IMR-90 (cell line): ENCODE results near the gene SPI1. TPM values are rescaled to one million over a fixed set of nuclear protein-coding genes. Genes with fewer than 3 reads are reported as not detected.
A peak's percentile ranks its signal among the peaks of the same experiment; 100 is the strongest.

ENCODE experiments used
- ATAC-seq: fragments of 200-7000 bp; cut with Tn5 transposase; 2 replicates; pipeline ENCODE4 v1.9.1; 2020; ENCODE audit warnings: low read depth, mild to moderate bottlenecking, moderate library complexity
- BruUV-seq: library from RNA; stranded (reverse); fragments of 400-500 nt; replicated peaks from 2 replicates; lab custom pipeline; 2021; lab: Mats Ljungman, UMichigan
- CTCF ChIA-PET: fragments of 300-600 bp; formaldehyde crosslinking; extraction: SDS; loops from one replicate; lab custom pipeline; 2021; ENCODE audit warnings: antibody characterized with exemption; lab: Yijun Ruan, JAX
- POLR2A ChIA-PET: fragments of 300-600 bp; sonication (Branson Sonifier 250); formaldehyde crosslinking; loops from one replicate; lab custom pipeline; 2022; ENCODE audit warnings: antibody characterized with exemption; ENCODE audit not compliant: unreplicated experiment; lab: Charles Lee
- DNase-seq: peaks from one replicate; pipeline ENCODE4 v3.0.0; 2013
- H2AFZ ChIP-seq: replicated peaks from 2 replicates; pipeline ENCODE3; 2013; ENCODE audit warnings: low read length, mild to moderate bottlenecking; ENCODE audit not compliant: poor library complexity
- H2AK5ac ChIP-seq: 2 replicates; pipeline ENCODE4 v1.6.1; 2013; ENCODE audit warnings: low read depth, low read length, inconsistent platforms
- H2AK9ac ChIP-seq: replicated peaks from 2 replicates; pipeline ENCODE3; 2013; ENCODE audit warnings: mild to moderate bottlenecking, low read depth, low read length, moderate library complexity; ENCODE audit not compliant: poor library complexity
- H2BK120ac ChIP-seq: 2 replicates; pipeline ENCODE4 v1.6.1; 2013; ENCODE audit warnings: low read depth, low read length, inconsistent platforms
- H2BK15ac ChIP-seq: 3 replicates; pipeline ENCODE4 v1.6.1; 2013; ENCODE audit warnings: low read depth, low read length, inconsistent platforms
- H2BK20ac ChIP-seq: 2 replicates; pipeline ENCODE4 v1.6.1; 2013; ENCODE audit warnings: low read depth, mild to moderate bottlenecking, inconsistent platforms, low read length, moderate library complexity
- H2BK5ac ChIP-seq: 2 replicates; pipeline ENCODE4 v1.6.1; 2013; ENCODE audit warnings: mild to moderate bottlenecking, low read depth, low read length, inconsistent platforms; ENCODE audit not compliant: poor library complexity, severe bottlenecking
- H3K14ac ChIP-seq: replicated peaks from 2 replicates; pipeline ENCODE4 v1.6.1; 2013; ENCODE audit warnings: low read depth, low read length, inconsistent platforms
- H3K18ac ChIP-seq: 2 replicates; pipeline ENCODE4 v1.6.1; 2013; ENCODE audit warnings: low read depth, low read length, control low read depth
- H3K23ac ChIP-seq: 2 replicates; pipeline ENCODE4 v1.6.1; 2013; ENCODE audit warnings: low read depth, low read length, inconsistent platforms
- H3K27ac ChIP-seq: 2 replicates; pipeline ENCODE4 v1.5.1; 2013; ENCODE audit warnings: mild to moderate bottlenecking, control low read depth, low read length; ENCODE audit not compliant: insufficient read depth
- H3K27me3 ChIP-seq: 2 replicates; pipeline ENCODE4 v1.6.1; 2013; ENCODE audit warnings: low read length; ENCODE audit not compliant: control insufficient read depth, insufficient read depth
- H3K36me3 ChIP-seq: 2 replicates; pipeline ENCODE4 v1.6.1; 2013; ENCODE audit warnings: low read length, mixed read lengths; ENCODE audit not compliant: control insufficient read depth, insufficient read depth
- H3K4ac ChIP-seq: 2 replicates; pipeline ENCODE4 v1.6.1; 2013; ENCODE audit warnings: low read depth, low read length, inconsistent platforms
- H3K4me1 ChIP-seq: 2 replicates; pipeline ENCODE4 v1.6.1; 2013; ENCODE audit warnings: low read length, mixed read lengths; ENCODE audit not compliant: control insufficient read depth, insufficient read depth
- H3K4me2 ChIP-seq: 2 replicates; pipeline ENCODE4 v1.6.1; 2013; ENCODE audit warnings: low read depth, mild to moderate bottlenecking, control low read depth, low read length, moderate library complexity
- H3K4me3 ChIP-seq: 2 replicates; pipeline ENCODE4 v1.5.1; 2013; ENCODE audit warnings: low read depth, mild to moderate bottlenecking, control low read depth, low read length, moderate library complexity; ENCODE audit not compliant: insufficient read depth
- H3K56ac ChIP-seq: 2 replicates; pipeline ENCODE4 v1.6.1; 2013; ENCODE audit warnings: low read length, inconsistent platforms; ENCODE audit not compliant: insufficient read depth; ENCODE audit errors: extremely low read depth
- H3K79me1 ChIP-seq, 2 experiments: 2 replicates each; pipeline ENCODE4 v1.6.1; 2013; ENCODE audit warnings: low read length in 2 of 2, inconsistent platforms in 1 of 2, low read depth in 1 of 2
- H3K9ac ChIP-seq: 2 replicates; pipeline ENCODE4 v1.6.1; 2013; ENCODE audit warnings: low read depth, low read length, control low read depth
- H3K9me1 ChIP-seq: 2 replicates; pipeline ENCODE4 v1.6.1; 2013; ENCODE audit warnings: low read length, inconsistent platforms; ENCODE audit not compliant: insufficient read depth
- H3K9me3 ChIP-seq: 2 replicates; pipeline ENCODE4 v1.6.1; 2013; ENCODE audit warnings: low read length; ENCODE audit not compliant: control insufficient read depth, insufficient read depth
- H4K20me1 ChIP-seq: 2 replicates; pipeline ENCODE4 v1.6.1; 2013; ENCODE audit warnings: low read length, inconsistent platforms; ENCODE audit not compliant: insufficient read depth
- H4K5ac ChIP-seq: 2 replicates; pipeline ENCODE4 v1.6.1; 2013; ENCODE audit warnings: mild to moderate bottlenecking, low read depth, low read length, control low read depth
- H4K8ac ChIP-seq, 2 experiments: 2 replicates each; pipeline ENCODE4 v1.6.1; 2013; ENCODE audit warnings: low read depth in 2 of 2, low read length in 2 of 2, control low read depth in 1 of 2, inconsistent platforms in 1 of 2
- H4K91ac ChIP-seq: 2 replicates; pipeline ENCODE4 v1.6.1; 2013; ENCODE audit warnings: low read depth, low read length, inconsistent platforms; ENCODE audit not compliant: insufficient read depth
- BHLHE40 ChIP-seq: fragments of 150-350 bp; IDR thresholded peaks from 2 replicates; pipeline ENCODE4 v1.6.1; 2016; ENCODE audit warnings: mild to moderate bottlenecking, low read depth, low read length
- CHD1 ChIP-seq: IDR thresholded peaks from 2 replicates; pipeline ENCODE4 v1.6.1; 2012; ENCODE audit warnings: low read depth, low read length, improper control_type of control experiment
- CTCF ChIP-seq: conservative IDR thresholded peaks from 2 replicates; pipeline ENCODE4 v1.5.1; 2012; ENCODE audit warnings: mild to moderate bottlenecking, low read depth, low read length, improper control_type of control experiment
- ELK1 ChIP-seq: fragments of 150-350 bp; IDR thresholded peaks from 2 replicates; pipeline ENCODE4 v1.6.1; 2016; ENCODE audit warnings: low read depth, mild to moderate bottlenecking, low read length, moderate library complexity, borderline replicate concordance
- MAFK ChIP-seq: IDR thresholded peaks from 2 replicates; pipeline ENCODE4 v1.6.1; 2012; ENCODE audit warnings: low read depth, low read length, improper control_type of control experiment
- MAZ ChIP-seq: IDR thresholded peaks from 2 replicates; pipeline ENCODE4 v1.6.1; 2012; ENCODE audit warnings: low read depth, mild to moderate bottlenecking, low read length, improper control_type of control experiment, moderate library complexity, borderline replicate concordance
- MXI1 ChIP-seq: IDR thresholded peaks from 2 replicates; pipeline ENCODE4 v1.6.1; 2012; ENCODE audit warnings: low read depth, mild to moderate bottlenecking, low read length, moderate library complexity, borderline replicate concordance
- NFE2L2 ChIP-seq: fragments of 150-350 bp; IDR thresholded peaks from 2 replicates; pipeline ENCODE4 v1.6.1; 2016; ENCODE audit warnings: low read depth, mild to moderate bottlenecking, low read length
- POLR2A ChIP-seq: IDR thresholded peaks from 2 replicates; pipeline ENCODE4 v1.6.1; 2012; ENCODE audit warnings: mild to moderate bottlenecking, low read depth, low read length
- RCOR1 ChIP-seq: IDR thresholded peaks from 2 replicates; pipeline ENCODE4 v1.6.1; 2012; ENCODE audit warnings: mild to moderate bottlenecking, low read length, improper control_type of control experiment; ENCODE audit not compliant: insufficient replicate concordance
- RFX5 ChIP-seq: IDR thresholded peaks from 2 replicates; pipeline ENCODE4 v1.8.0; 2012; ENCODE audit warnings: low read depth, mild to moderate bottlenecking, low read length, moderate library complexity
- USF2 ChIP-seq: fragments of 150-350 bp; IDR thresholded peaks from 2 replicates; pipeline ENCODE4 v1.6.1; 2017; ENCODE audit warnings: mild to moderate bottlenecking, antibody characterized with exemption, low read length, low read depth
- WGBS, 2 experiments: methylation state at CpG; one replicate each; pipeline versions ENCODE4 v1.1.5 to v1.1.7; 2013; ENCODE audit warnings: missing lambda C conversion rate in 2 of 2; ENCODE audit not compliant: insufficient read length in 1 of 2; ENCODE audit errors: extremely low coverage in 2 of 2; 5-methylcytosine and 5-hydroxymethylcytosine counted together
- dilution Hi-C: fragments of 300-500 bp; cut with HindIII; formaldehyde crosslinking; loops from one replicate; pipeline ENCODE4 v1.14.3; 2018; ENCODE audit warnings: low sequenced_read_pairs; ENCODE audit not compliant: unreplicated experiment
- in situ Hi-C: fragments of 300-500 bp; cut with MboI; formaldehyde crosslinking; loops from 3 replicates; pipeline ENCODE4 v1.14.3; 2019; ENCODE audit warnings: low sequenced_read_pairs, inconsistent platforms, mixed read lengths
- intact Hi-C: fragments of 100-400 bp; cut with micrococcal nuclease; formaldehyde crosslinking; loops from 2 replicates; pipeline ENCODE4 v1.10.0; 2022
- polyA plus RNA-seq, 3 experiments: library from polyadenylated mRNA; depleted of rRNA; stranded (reverse); fragments of >200 nt; gene quantifications; 2 replicates each; pipeline ENCODE4 v1.2.3, GENCODE V29; 2012; ENCODE audit warnings: low replicate concordance in 1 of 3
- total RNA-seq: library from RNA; depleted of rRNA; stranded (reverse); fragments of >200 nt; gene quantifications from 2 replicates; pipeline ENCODE4 v1.2.3, GENCODE V29; 2012

The SPI1 gene
- total and polyA plus RNA-seq, 2 of the 4 experiments (the other 2 are of a cell fraction) = not detected

GRCh38 chr11:47426062-47426956 is 48.0 kb upstream of the SPI1 start, which contains the start of gene PSMC3:
TSS of gene PSMC3 (minus strand) at chr11:47426439. CDS start at chr11:47426279, 160 bp downstream.
- peak within 1 kb of the TSS; percentile 100 for H3K23ac ChIP-seq
- peak within 1 kb of the TSS; percentile 94 for H3K18ac ChIP-seq
- H2BK5ac ChIP-seq = peak within 1 kb of the TSS; percentile 98
- peak within 1 kb of the TSS; percentile 93 for H2AK5ac ChIP-seq
- no peaks in the 10 kb centered on the region for H3K9me3 ChIP-seq
- 0% methylated on average over 19 of the region's 62 CpGs; no CpG with 5 or more reads in 1 of the 2 experiments for WGBS, 2 experiments
- peak within 1 kb of the TSS; percentile 92 for H3K4me3 ChIP-seq
- peak within 1 kb of the TSS; percentile 94 for H3K9ac ChIP-seq
- peaks cover 5% of the 10 kb centered on the region; the same call in 1 of the 2 replicates for H3K4me1 ChIP-seq
- ATAC-seq (peak; percentile 99), DNase-seq (peak; percentile 91)
- no TSS peak for BruUV-seq
- peaks cover 26 to 37% of the 10 kb centered on the region in 2 experiments for H3K79me1 ChIP-seq
- dilution Hi-C loops (no loop called here), in situ Hi-C loops (no loop called here), intact Hi-C loops (no loop called here)
- H4K91ac ChIP-seq = peak within 1 kb of the TSS; percentile 98
- H3K56ac ChIP-seq = peak within 1 kb of the TSS; percentile 100
- H3K27ac ChIP-seq = peak within 1 kb of the TSS; percentile 97
- H2AFZ ChIP-seq = peak within 1 kb of the TSS; percentile 98
- H3K4me2 ChIP-seq = peak within 1 kb of the TSS; percentile 97
- ChIA-PET CTCF (no interaction called here), POLR2A (interaction anchor here (0.7 kb wide), 1 partner anchor 10 kb away, joined by 3 read pairs; no protein-coding TSS in a partner anchor)
- peak within 1 kb of the TSS; percentile 100 for H3K14ac ChIP-seq
- peaks cover 4% of the 10 kb centered on the region; the same call in 1 of the 2 replicates for H3K9me1 ChIP-seq
- peak within 1 kb of the TSS; percentile 100 for H2BK120ac ChIP-seq
- H4K20me1 ChIP-seq = no peaks in the 10 kb centered on the region
- H3K4ac ChIP-seq = peak within 1 kb of the TSS; percentile 98
- peak within 1 kb of the TSS; percentile 95 for H4K5ac ChIP-seq
- peak within 1 kb of the TSS; percentile 99 for H2BK20ac ChIP-seq
- peak within 1 kb of the TSS; percentile 91 to 99 for H4K8ac ChIP-seq
- no peaks in the 10 kb centered on the region for H3K27me3 ChIP-seq
- peak within 1 kb of the TSS; percentile 99 for H2AK9ac ChIP-seq
- H3K36me3 ChIP-seq = peaks cover 29% of the 10 kb centered on the region
- peak within 1 kb of the TSS; percentile 97; the same call in 1 of the 3 replicates for H2BK15ac ChIP-seq
- no peak for TF ChIP-seq CHD1
- TF ChIP-seq MXI1 = peak; percentile 37; the same call in 1 of the 2 replicates
- TF ChIP-seq ELK1 = no peak
- peak; percentile 32; the same call in 1 of the 2 replicates for TF ChIP-seq USF2
- TF ChIP-seq MAZ = peak; percentile 80; the same call in 1 of the 2 replicates
- TF ChIP-seq RCOR1 = no peak
- peak; percentile 83 for TF ChIP-seq BHLHE40
- TF ChIP-seq MAFK = no peak
- no peak for TF ChIP-seq CTCF
- 0 out of 2 replicates have a peak, but pooled peaks have one; percentile 14 for TF ChIP-seq NFE2L2
- TF ChIP-seq RFX5 = no peak
- peak; percentile 86 for TF ChIP-seq POLR2A
